HCT116 (cell line): ENCODE data around the gene TCF7. TPM values are rescaled to one million over a fixed set of nuclear protein-coding genes. Genes with fewer than 3 reads are reported as not detected.

Source experiments
- ATAC-seq: fragments of 200-7000 bp; cut with Tn5 transposase; 2 replicates; pipeline ENCODE4 v1.9.1; 2020; ENCODE audit warnings: mild to moderate bottlenecking, moderate library complexity
- BruUV-seq: library from RNA; stranded (reverse); fragments of 400-500 nt; replicated peaks from 2 replicates; lab custom pipeline; 2021; lab: Mats Ljungman, UMichigan
- CTCF ChIA-PET: fragments of 300-600 bp; sonication (Branson Sonifier 250); formaldehyde crosslinking; loops from one replicate; lab custom pipeline; 2021; ENCODE audit warnings: antibody characterized with exemption; lab: Charles Lee
- POLR2A ChIA-PET: fragments of 300-600, 350-600 bp; sonication (Branson Sonifier 250); formaldehyde crosslinking; loops from one replicate; lab custom pipeline; 2021; ENCODE audit warnings: antibody characterized with exemption; lab: Charles Lee
- RAD21 ChIA-PET, 2 experiments: fragments of 300-600 bp; sonication (Branson Sonifier 250); formaldehyde crosslinking; loops; one replicate each; lab custom pipeline; 2023; ENCODE audit warnings: low total read pairs in 2 of 2; ENCODE audit not compliant: uncharacterized antibody in 2 of 2, unreplicated experiment in 2 of 2, low non-redundant PET in 1 of 2; lab: Charles Lee
- DNase-seq: peaks from one replicate; pipeline ENCODE4 v3.0.0-alpha.2; 2010; ENCODE audit warnings: low read depth, low spot score
- H2AFZ ChIP-seq: fragments of 200-600 bp; shearing (Covaris generic), sonication (generic); 2 replicates; pipeline ENCODE4 v1.6.1; 2017; ENCODE audit warnings: low read depth, mixed run types, mixed read lengths, antibody characterized with exemption, low read length; ENCODE audit not compliant: poor library complexity, severe bottlenecking
- H3K27ac ChIP-seq: 2 replicates; pipeline ENCODE4 v1.5.1; 2012; ENCODE audit warnings: low read depth, low read length
- H3K27me3 ChIP-seq: fragments of 200-600 bp; sonication (generic); 2 replicates; pipeline ENCODE4 v1.6.1; 2016; ENCODE audit warnings: mixed run types, low read length, mixed read lengths; ENCODE audit not compliant: insufficient read depth
- H3K36me3 ChIP-seq, 2 experiments: fragments of 200-500 bp in 1 of 2; fragments of 200-600 bp in 1 of 2; sonication (Bioruptor generic) in 1 of 2; sonication (generic) in 1 of 2; 2 replicates each; pipeline versions ENCODE4 v1.5.1 to v1.6.1; 2014 to 2016; ENCODE audit warnings: low read length in 2 of 2, inconsistent platforms in 1 of 2, mixed read lengths in 1 of 2, mixed run types in 1 of 2; ENCODE audit not compliant: insufficient read depth in 2 of 2, control insufficient read depth in 1 of 2
- H3K4me1 ChIP-seq, 2 experiments: fragments of 200-600 bp in 1 of 2; sonication (generic) in 1 of 2; 2 replicates each; pipeline versions ENCODE4 v1.5.1 to v1.6.1; 2012 to 2017; ENCODE audit warnings: low read length in 2 of 2, inconsistent platforms in 1 of 2, mild to moderate bottlenecking in 1 of 2, mixed read lengths in 1 of 2, mixed run types in 1 of 2, moderate library complexity in 1 of 2; ENCODE audit not compliant: insufficient read depth in 2 of 2, control insufficient read depth in 1 of 2
- H3K4me2 ChIP-seq: fragments of 200-600 bp; sonication (generic); 2 replicates; pipeline ENCODE4 v1.6.1; 2017; ENCODE audit warnings: mixed run types, low read length, mixed read lengths
- H3K4me3 ChIP-seq, 2 experiments: fragments of 200-600 bp in 1 of 2; sonication (generic) in 1 of 2; replicated peaks in 1 of 2; 2 replicates each; pipeline ENCODE4 v1.5.1; 2011 to 2016; ENCODE audit warnings: low read length in 2 of 2, control low read depth in 1 of 2, low read depth in 1 of 2, mild to moderate bottlenecking in 1 of 2, mixed read lengths in 1 of 2, mixed run types in 1 of 2
- H3K79me2 ChIP-seq: fragments of 200-600 bp; sonication (generic); 2 replicates; pipeline ENCODE4 v1.6.1; 2017; ENCODE audit warnings: mild to moderate bottlenecking, mixed run types, low read length, moderate library complexity, mixed read lengths; ENCODE audit not compliant: insufficient read depth
- H3K9ac ChIP-seq: fragments of 200-600 bp; sonication (generic); 2 replicates; pipeline ENCODE4 v1.6.1; 2016; ENCODE audit warnings: low read length, mixed read lengths
- H3K9me2 ChIP-seq: fragments of 200-600 bp; sonication (generic), shearing (Covaris generic); 2 replicates; pipeline ENCODE4 v1.6.1; 2017; ENCODE audit warnings: mixed run types, mild to moderate bottlenecking, moderate library complexity; ENCODE audit not compliant: insufficient read depth
- H3K9me3 ChIP-seq, 2 experiments: fragments of 200-500 bp in 1 of 2; fragments of 200-600 bp in 1 of 2; sonication (Bioruptor generic) in 1 of 2; sonication (generic) in 1 of 2; 2 replicates each; pipeline ENCODE4 v1.6.1; 2014 to 2017; ENCODE audit warnings: low read length in 2 of 2, mixed read lengths in 2 of 2, inconsistent platforms in 1 of 2, low read depth in 1 of 2, mild to moderate bottlenecking in 1 of 2, mixed run types in 1 of 2, moderate library complexity in 1 of 2; ENCODE audit not compliant: control insufficient read depth in 1 of 2, insufficient read depth in 1 of 2
- H4K20me1 ChIP-seq: fragments of 200-600 bp; sonication (generic), shearing (Covaris generic); 2 replicates; pipeline ENCODE4 v1.6.1; 2017; ENCODE audit warnings: mixed run types, mild to moderate bottlenecking, moderate library complexity; ENCODE audit not compliant: insufficient read depth
- EGR1 ChIP-seq: IDR thresholded peaks from 2 replicates; pipeline ENCODE4 v1.6.1; 2012; ENCODE audit warnings: low read depth
- EZH2phosphoT487 ChIP-seq: fragments of 200-600 bp; IDR thresholded peaks from 2 replicates; pipeline ENCODE4 v1.6.1; 2018; ENCODE audit warnings: antibody characterized with exemption, borderline replicate concordance
- REST ChIP-seq: IDR thresholded peaks from 2 replicates; pipeline ENCODE4 v1.6.1; 2012; ENCODE audit warnings: low read depth
- SP1 ChIP-seq: IDR thresholded peaks from 2 replicates; pipeline ENCODE4 v1.6.1; 2012; ENCODE audit warnings: low read depth
- TCF7L2 ChIP-seq: IDR thresholded peaks from 2 replicates; pipeline ENCODE4 v1.7.0; 2011; ENCODE audit warnings: borderline replicate concordance, inconsistent platforms; ENCODE audit not compliant: insufficient read depth, insufficient read length; ENCODE audit errors: extremely low read depth
- YY1 ChIP-seq: IDR thresholded peaks from 2 replicates; pipeline ENCODE4 v1.6.1; 2011; ENCODE audit warnings: low read length, low read depth, moderate library complexity, mild to moderate bottlenecking; ENCODE audit not compliant: insufficient replicate concordance; ENCODE audit errors: extremely low read depth
- ZBTB33 ChIP-seq: IDR thresholded peaks from 2 replicates; pipeline ENCODE4 v1.6.1; 2011; ENCODE audit warnings: mild to moderate bottlenecking, low read length, moderate library complexity; ENCODE audit not compliant: insufficient replicate concordance; ENCODE audit errors: extremely low read depth
- intact Hi-C: fragments of 100-400 bp; cut with micrococcal nuclease; formaldehyde crosslinking; loops from 2 replicates; pipeline ENCODE4 v1.10.0; 2022
- total RNA-seq: library from RNA; stranded (reverse); gene quantifications from one replicate; pipeline ENCODE4 v1.2.1, GENCODE V29; 2021; ENCODE audit not compliant: unreplicated experiment

TCF7 gene
- total RNA-seq, 1 experiment from 2014 or later = 17.8 TPM

- intact Hi-C loops = no loop called here
- no peaks in the 10 kb centered on the region for H3K79me2 ChIP-seq
- no peaks in the 10 kb centered on the region for H3K27me3 ChIP-seq
- RAD21 ChIA-PET = no interaction called here
- H3K4me2 ChIP-seq = no peak overlapping the region
- H3K36me3 ChIP-seq = no peaks in the 10 kb centered on the region
- no TSS peak for BruUV-seq
- H3K9me2 ChIP-seq = no peaks in the 10 kb centered on the region
- H3K4me1 ChIP-seq = no peaks in the 10 kb centered on the region
- no peak overlapping the region for H2AFZ ChIP-seq
- POLR2A ChIA-PET = no interaction called here
- no peak for ATAC-seq
- H3K9ac ChIP-seq = no peak overlapping the region
- H4K20me1 ChIP-seq = no peaks in the 10 kb centered on the region
- TF ChIP-seq YY1 (no peak), SP1 (no peak), EZH2phosphoT487 (no peak), ZBTB33 (no peak), EGR1 (no peak)
- TF ChIP-seq, all 23 proteins: peak for 0
- H3K9me3 ChIP-seq = no peaks in the 10 kb centered on the region
- no peak overlapping the region for H3K27ac ChIP-seq
- no peak overlapping the region for H3K4me3 ChIP-seq
- DNase-seq = no peak
- CTCF ChIA-PET = no interaction called here
Measured at GRCh38 chr5:134069553-134069952, 44.9 kb upstream of the TCF7 start.

- H3K4me2 ChIP-seq = no peak overlapping the region
- no peaks in the 10 kb centered on the region for H3K4me1 ChIP-seq
- no peaks in the 10 kb centered on the region for H4K20me1 ChIP-seq
- H2AFZ ChIP-seq = no peak overlapping the region
- no peak overlapping the region for H3K4me3 ChIP-seq
- RAD21 ChIA-PET = no interaction called here
- H3K9me3 ChIP-seq = no peaks in the 10 kb centered on the region
- H3K79me2 ChIP-seq = no peaks in the 10 kb centered on the region
- H3K36me3 ChIP-seq = no peaks in the 10 kb centered on the region
- H3K9ac ChIP-seq = no peak overlapping the region
- H3K27me3 ChIP-seq = no peaks in the 10 kb centered on the region
- DNase-seq (no peak), ATAC-seq (no peak)
- no peak overlapping the region for H3K27ac ChIP-seq
- CTCF ChIA-PET = no interaction called here
- POLR2A ChIA-PET = no interaction called here
- intact Hi-C loops = no loop called here
- BruUV-seq = no TSS peak
- H3K9me2 ChIP-seq = no peaks in the 10 kb centered on the region
- TF ChIP-seq REST (no peak), TCF7L2 (peak; percentile 92), EZH2phosphoT487 (no peak)
- TF ChIP-seq, all 23 proteins: peak for 1
Measured at GRCh38 chr5:134070725-134071613, 43.5 kb upstream of the TCF7 start.
